C4-2B (cell line): ENCODE measurements around the gene CDK3.
A peak's percentile ranks its signal among the peaks of the same experiment; 100 is the strongest.

Experiments used
- H3K27ac ChIP-seq: fragments of 450-650 bp; 2 replicates; pipeline ENCODE4 v1.5.1; 2017
- CTCF ChIP-seq: fragments of 450-650 bp; conservative IDR thresholded peaks from 2 replicates; pipeline ENCODE4 v1.5.1; 2017; ENCODE audit warnings: mild to moderate bottlenecking
- ZFX ChIP-seq: fragments of 450-650 bp; IDR thresholded peaks from 2 replicates; pipeline ENCODE4 v1.6.1; 2017

CDK3 gene

GRCh38 chr17:76005263-76006149, 4.9 kb downstream of the CDK3 start:
- no peak overlapping the region for H3K27ac ChIP-seq
- TF ChIP-seq CTCF (peak; percentile 88), ZFX (no peak)

- TF ChIP-seq CTCF = no peak
- TF ChIP-seq ZFX = no peak
- no peak overlapping the region for H3K27ac ChIP-seq
Observed at GRCh38 chr17:76007131-76007849, 6.6 kb downstream of the CDK3 start.

GRCh38 chr17:76007850-76008165, 7.2 kb downstream of the CDK3 start:
- TF ChIP-seq CTCF = no peak
- H3K27ac ChIP-seq = no peak overlapping the region

- H3K27ac ChIP-seq = no peak overlapping the region
- TF ChIP-seq CTCF (no peak), ZFX (no peak)
Observed at GRCh38 chr17:76008208-76008607, 7.6 kb downstream of the CDK3 start.

GRCh38 chr17:76008630-76009425, 8.2 kb downstream of the CDK3 start:
- TF ChIP-seq CTCF = no peak
- no peak for TF ChIP-seq ZFX

GRCh38 chr17:76009447-76009846, 8.8 kb downstream of the CDK3 start:
- H3K27ac ChIP-seq = no peak overlapping the region
- TF ChIP-seq CTCF (no peak), ZFX (no peak)

More at GRCh38 chr17:76008630-76009425, 8.2 kb downstream of the CDK3 start:
- H3K27ac ChIP-seq = no peak overlapping the region
